Body of pancreas (tissue), 4 donors: ENCODE measurements around the gene LECT2.

Experiments used
- CTCF ChIP-seq, 7 experiments: fragments of 450-650 bp in 4 of 7; fragments of 200-600 bp in 3 of 7; sonication (generic) in 3 of 7; IDR thresholded peaks; one replicate each; pipeline ENCODE4 v1.5.1; 2016 to 2019; ENCODE audit warnings: antibody characterized with exemption in 7 of 7
- POLR2A ChIP-seq, 3 donors: fragments of 450-650 bp; IDR thresholded peaks; one replicate each; pipeline ENCODE4 v1.6.1; 2016; ENCODE audit warnings: antibody characterized with exemption in 3 of 3, mild to moderate bottlenecking in 2 of 3

- TF ChIP-seq CTCF (IDR thresholded peaks at IDR 0.05) = no peak
- no peak for TF ChIP-seq POLR2A (IDR thresholded peaks at IDR 0.05)
Observed at GRCh38 chr5:135905144-135905543, 49.6 kb downstream of the LECT2 start.
